ENCODE results near the gene TMEM200B.

DNA sequence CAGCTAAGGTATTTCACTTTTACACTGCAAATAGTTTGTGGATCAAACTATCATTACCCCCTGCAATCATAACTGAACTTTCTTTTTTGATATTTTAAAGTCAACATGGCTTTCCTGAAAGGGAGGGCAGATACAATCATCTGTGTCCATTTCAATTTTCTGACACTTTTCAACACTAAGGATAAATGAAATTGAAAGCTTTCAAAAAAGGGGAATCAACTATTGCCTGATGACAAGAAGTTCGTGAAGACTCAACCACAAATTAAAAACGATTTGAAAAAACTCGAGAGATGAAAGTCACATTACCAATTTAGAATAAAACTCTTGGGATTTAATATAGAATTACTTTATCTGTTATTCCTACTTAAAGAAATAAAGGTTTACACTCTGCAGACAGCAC lies 46.3 kb upstream of the TMEM200B start:
- TF ChIP-seq, protein P1, sequence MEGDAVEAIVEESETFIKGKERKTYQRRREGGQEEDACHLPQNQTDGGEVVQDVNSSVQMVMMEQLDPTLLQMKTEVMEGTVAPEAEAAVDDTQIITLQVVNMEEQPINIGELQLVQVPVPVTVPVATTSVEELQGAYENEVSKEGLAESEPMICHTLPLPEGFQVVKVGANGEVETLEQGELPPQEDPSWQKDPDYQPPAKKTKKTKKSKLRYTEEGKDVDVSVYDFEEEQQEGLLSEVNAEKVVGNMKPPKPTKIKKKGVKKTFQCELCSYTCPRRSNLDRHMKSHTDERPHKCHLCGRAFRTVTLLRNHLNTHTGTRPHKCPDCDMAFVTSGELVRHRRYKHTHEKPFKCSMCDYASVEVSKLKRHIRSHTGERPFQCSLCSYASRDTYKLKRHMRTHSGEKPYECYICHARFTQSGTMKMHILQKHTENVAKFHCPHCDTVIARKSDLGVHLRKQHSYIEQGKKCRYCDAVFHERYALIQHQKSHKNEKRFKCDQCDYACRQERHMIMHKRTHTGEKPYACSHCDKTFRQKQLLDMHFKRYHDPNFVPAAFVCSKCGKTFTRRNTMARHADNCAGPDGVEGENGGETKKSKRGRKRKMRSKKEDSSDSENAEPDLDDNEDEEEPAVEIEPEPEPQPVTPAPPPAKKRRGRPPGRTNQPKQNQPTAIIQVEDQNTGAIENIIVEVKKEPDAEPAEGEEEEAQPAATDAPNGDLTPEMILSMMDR (conservative IDR thresholded peaks at IDR 0.05; ENCODE audit: low read depth, low read length) = no peak
- TF ChIP-seq EZH2 (IDR thresholded peaks at IDR 0.05; ENCODE audit: borderline replicate concordance, low read depth, low read length, poor library complexity, severe bottlenecking) = no peak
